ENCODE measurements around the gene TMC3. TPM values are rescaled to one million over a fixed set of nuclear protein-coding genes. Genes with fewer than 3 reads are reported as not detected.

TMC3 gene
- total and polyA plus RNA-seq, 4 donors: 0.02 to 0.13 TPM; not detected in 2

DNA sequence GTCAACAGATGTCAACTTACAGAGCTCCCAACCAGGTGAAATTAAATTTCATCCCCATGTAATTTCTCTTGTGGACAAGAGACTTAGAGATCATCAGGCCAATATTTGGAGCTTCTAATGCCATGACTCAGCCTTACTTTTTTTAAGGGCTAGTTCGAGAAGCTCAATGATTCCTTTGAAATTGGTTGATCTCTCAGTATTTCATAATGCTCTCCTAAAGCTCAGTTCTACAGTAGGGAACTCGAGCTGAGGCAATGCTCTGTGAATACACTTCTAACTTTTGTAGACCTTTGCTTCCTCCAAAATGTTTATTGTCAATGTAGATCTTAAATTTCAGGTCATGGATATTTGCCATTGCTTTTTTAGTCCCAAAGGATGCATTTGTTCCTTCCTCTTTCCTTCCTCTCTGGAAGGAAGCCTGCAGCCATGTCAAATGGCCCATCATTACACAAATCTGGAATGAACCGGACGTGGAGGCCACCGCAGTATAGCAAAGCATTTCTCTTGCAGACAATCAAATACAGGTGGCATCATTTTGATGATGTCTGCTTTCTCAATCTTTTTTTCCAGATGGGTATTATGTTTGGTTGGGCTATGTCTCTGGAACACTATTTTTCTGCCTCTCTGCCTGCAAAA, 78.4 kb downstream of the TMC3 start:
- Histone ChIP-seq H3K4me3 (ENCODE audit: low read depth in 1 of 3, low read length in 3 of 3) (no peak overlapping the region), H3K27me3 (ENCODE audit: control insufficient read depth in 4 of 4, insufficient read depth in 4 of 4, low read length in 3 of 4) (no peaks in the 10 kb centered on the region), H3K9ac (ENCODE audit: low read depth in 1 of 2, low read length in 2 of 2) (no peak overlapping the region), H3K36me3 (ENCODE audit: control insufficient read depth in 4 of 4, insufficient read depth in 3 of 4, low read depth in 1 of 4, low read length in 3 of 4) (no peaks in the 10 kb centered on the region), H3K4me1 (ENCODE audit: control insufficient read depth in 4 of 4, insufficient read depth in 4 of 4, low read length in 3 of 4) (peaks cover 0 to 6% (median under 1%) of the 10 kb centered on the region in 4 donors), H3K27ac (ENCODE audit: low read depth in 1 of 2, low read length in 2 of 2) (peak overlapping the region; percentile 62 to 70), H3K9me3 (ENCODE audit: control insufficient read depth in 4 of 4, low read length in 3 of 4) (no peaks in the 10 kb centered on the region)
- WGBS: 76% methylated on average over 5 of the region's 5 CpGs
- TF ChIP-seq, protein P1, sequence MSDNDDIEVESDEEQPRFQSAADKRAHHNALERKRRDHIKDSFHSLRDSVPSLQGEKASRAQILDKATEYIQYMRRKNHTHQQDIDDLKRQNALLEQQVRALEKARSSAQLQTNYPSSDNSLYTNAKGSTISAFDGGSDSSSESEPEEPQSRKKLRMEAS (IDR thresholded peaks at IDR 0.05): no peak
- TF ChIP-seq RAD21 (IDR thresholded peaks at IDR 0.05) (no peak), EGR1 (IDR thresholded peaks at IDR 0.05; ENCODE audit: low read depth in 2 of 2) (no peak), HNF4G (IDR thresholded peaks at IDR 0.05) (no peak), SP1 (IDR thresholded peaks at IDR 0.05) (no peak), GABPA (IDR thresholded peaks at IDR 0.05 in 1 of 2, conservative IDR thresholded peaks at IDR 0.05 in 1 of 2) (no peak), CTCF (IDR thresholded peaks at IDR 0.05; ENCODE audit: low read depth, low read length, missing input control) (no peak), FOXA2 (IDR thresholded peaks at IDR 0.05) (no peak), TAF1 (conservative IDR thresholded peaks at IDR 0.05) (no peak), JUND (IDR thresholded peaks at IDR 0.05) (no peak), ATF3 (IDR thresholded peaks at IDR 0.05) (no peak), NR2F2 (IDR thresholded peaks at IDR 0.05) (no peak), YY1 (IDR thresholded peaks at IDR 0.05) (no peak), FOXA1 (IDR thresholded peaks at IDR 0.05) (no peak), HNF4A (conservative IDR thresholded peaks at IDR 0.05) (no peak), REST (IDR thresholded peaks at IDR 0.05) (no peak), RXRA (IDR thresholded peaks at IDR 0.05) (no peak)
- TF ChIP-seq, protein P2, sequence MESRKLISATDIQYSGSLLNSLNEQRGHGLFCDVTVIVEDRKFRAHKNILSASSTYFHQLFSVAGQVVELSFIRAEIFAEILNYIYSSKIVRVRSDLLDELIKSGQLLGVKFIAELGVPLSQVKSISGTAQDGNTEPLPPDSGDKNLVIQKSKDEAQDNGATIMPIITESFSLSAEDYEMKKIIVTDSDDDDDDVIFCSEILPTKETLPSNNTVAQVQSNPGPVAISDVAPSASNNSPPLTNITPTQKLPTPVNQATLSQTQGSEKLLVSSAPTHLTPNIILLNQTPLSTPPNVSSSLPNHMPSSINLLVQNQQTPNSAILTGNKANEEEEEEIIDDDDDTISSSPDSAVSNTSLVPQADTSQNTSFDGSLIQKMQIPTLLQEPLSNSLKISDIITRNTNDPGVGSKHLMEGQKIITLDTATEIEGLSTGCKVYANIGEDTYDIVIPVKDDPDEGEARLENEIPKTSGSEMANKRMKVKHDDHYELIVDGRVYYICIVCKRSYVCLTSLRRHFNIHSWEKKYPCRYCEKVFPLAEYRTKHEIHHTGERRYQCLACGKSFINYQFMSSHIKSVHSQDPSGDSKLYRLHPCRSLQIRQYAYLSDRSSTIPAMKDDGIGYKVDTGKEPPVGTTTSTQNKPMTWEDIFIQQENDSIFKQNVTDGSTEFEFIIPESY (IDR thresholded peaks at IDR 0.05): no peak
- DNase-seq (ENCODE audit: low spot score): no peak
